Activated CD8-positive, alpha-beta T cell treated with anti-CD3 and anti-CD28 coated beads, Interleukin-2, amount 10 ng/mL, durations not matched to agents 7 days and 5 days (primary cell): ENCODE results near the gene CCIN. TPM values are rescaled to one million over a fixed set of nuclear protein-coding genes. Genes with fewer than 3 reads are reported as not detected.
"Not testable (repeated sequence)": the region's sequence is repeated elsewhere in the genome, so short reads cannot be mapped to it uniquely, and the experiment has no call there.

ENCODE experiments used
- ATAC-seq: fragments of 150-1000 bp; cut with Tn5 transposase; one replicate; pipeline ENCODE4 v1.10.0; 2021; ENCODE audit warnings: moderate library complexity
- CTCF ChIA-PET: fragments of 350-600 bp; sonication (Branson Sonifier 250); formaldehyde crosslinking; loops from one replicate; lab custom pipeline; 2021; ENCODE audit warnings: antibody characterized with exemption; lab: Charles Lee
- POLR2A ChIA-PET: fragments of 350-600 bp; sonication (Branson Sonifier 250); formaldehyde crosslinking; loops from one replicate; lab custom pipeline; 2021; ENCODE audit warnings: antibody characterized with exemption; lab: Charles Lee
- DNase-seq: peaks from one replicate; pipeline ENCODE4 v3.0.0-alpha.2; 2020
- H3K27ac Mint-ChIP-seq: one replicate; pipeline ENCODE4 v1.8.0; 2021; ENCODE audit warnings: mild to moderate bottlenecking, mixed read lengths
- H3K27me3 Mint-ChIP-seq: one replicate; pipeline ENCODE4 v1.8.0; 2021; ENCODE audit warnings: low read depth, mixed read lengths
- H3K36me3 Mint-ChIP-seq: one replicate; pipeline ENCODE4 v1.8.0; 2021; ENCODE audit warnings: low read depth, mixed read lengths
- H3K4me1 Mint-ChIP-seq: one replicate; pipeline ENCODE4 v1.8.0; 2021; ENCODE audit warnings: low read depth, mixed read lengths
- H3K4me3 Mint-ChIP-seq: one replicate; pipeline ENCODE4 v1.8.0; 2021; ENCODE audit warnings: mild to moderate bottlenecking, mixed read lengths
- H3K9me3 Mint-ChIP-seq: one replicate; pipeline ENCODE4 v1.8.0; 2022; ENCODE audit warnings: mixed read lengths; ENCODE audit not compliant: insufficient read depth
- total RNA-seq, 2 experiments: library from RNA; stranded (reverse); gene quantifications; one replicate each; pipeline ENCODE4 v1.2.3, GENCODE V29; 2021

CCIN gene
- total RNA-seq, 2 experiments from 2014 or later: 0.13 to 0.32 TPM

DNA sequence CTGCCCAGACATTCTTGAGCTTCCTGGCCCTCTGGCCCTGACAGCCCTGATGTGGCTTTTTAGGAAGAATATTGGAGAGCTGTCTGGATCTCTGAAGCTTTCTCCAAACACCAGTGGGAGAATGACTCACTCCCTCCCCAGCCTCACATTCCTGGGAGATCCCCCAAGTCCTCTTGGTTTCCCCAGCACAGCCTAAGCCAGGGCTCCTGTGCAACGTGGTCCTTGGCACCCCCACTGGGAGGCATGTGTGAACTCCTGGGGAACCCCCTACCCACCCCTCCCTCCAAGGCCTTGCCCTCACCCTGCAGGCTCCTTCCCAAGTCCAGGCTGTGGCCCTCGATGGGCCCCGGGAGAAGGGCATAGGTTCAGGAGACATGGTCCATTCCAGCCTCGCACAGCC lies 20.0 kb upstream of the CCIN start:
- Mint-ChIP-seq H3K9me3 (peaks cover 6% of the 10 kb centered on the region), H3K27ac (no peak overlapping the region), H3K36me3 (peaks cover 82% of the 10 kb centered on the region), H3K4me1 (peaks cover 86% of the 10 kb centered on the region), H3K4me3 (no peak overlapping the region), H3K27me3 (no peaks in the 10 kb centered on the region)
- ChIA-PET POLR2A (interaction anchor here (0.9 to 1.9 kb wide), 4 partner anchors 10 to 42 kb away, joined by 3 to 10 read pairs (median 4); partner anchors contain the start of genes CLTA and GLIPR2), CTCF (interaction anchor here (0.7 to 6.9 kb wide), 8 partner anchors 10 to 50 kb away, joined by 3 to 66 read pairs (median 4); partner anchors contain the start of genes CLTA and GLIPR2)
- DNase-seq (no peak), ATAC-seq (no peak)

DNA sequence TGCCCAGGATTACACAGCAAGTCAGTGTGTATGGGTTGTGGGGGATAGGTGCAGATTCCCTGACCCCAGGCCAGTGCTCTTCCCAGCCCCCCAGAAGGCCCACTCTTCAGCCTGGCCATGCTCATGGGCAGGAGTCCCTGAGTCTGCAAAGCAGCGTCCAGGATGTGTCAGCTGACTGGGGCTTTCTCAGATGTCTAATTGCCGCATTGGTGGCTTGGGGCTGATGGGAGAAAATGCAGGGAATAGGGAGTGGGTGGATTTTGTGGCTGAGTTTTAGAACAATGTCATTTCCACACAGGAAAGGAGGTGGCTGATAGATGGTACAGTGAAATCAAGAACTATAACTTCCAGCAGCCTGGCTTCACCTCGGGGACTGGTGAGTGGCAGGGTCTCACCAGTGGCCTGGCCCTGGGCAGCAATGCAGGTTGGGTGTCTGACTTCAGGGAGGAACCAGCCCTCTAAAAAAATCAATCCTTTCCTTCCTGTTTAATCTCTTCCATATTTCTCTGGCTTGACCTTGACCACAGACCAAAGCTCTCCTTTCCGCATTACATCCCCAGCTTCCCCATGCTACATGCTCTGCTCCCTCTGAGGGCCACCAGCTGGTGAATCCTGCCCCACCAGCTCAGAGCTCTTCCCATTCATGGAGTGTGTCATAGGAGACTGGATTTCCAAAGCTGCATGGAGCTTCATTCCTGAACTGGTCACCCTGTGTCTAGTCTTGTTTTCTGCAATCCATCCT lies 18.4 kb upstream of the CCIN start:
- Mint-ChIP-seq H3K27ac (peak overlapping the region; percentile 97), H3K27me3 (no peaks in the 10 kb centered on the region), H3K9me3 (peaks cover 6% of the 10 kb centered on the region), H3K36me3 (peaks cover 80% of the 10 kb centered on the region), H3K4me3 (peak overlapping the region; percentile 74), H3K4me1 (peaks cover 77% of the 10 kb centered on the region)
- ChIA-PET POLR2A (interaction anchor here (1.0 to 1.9 kb wide), 4 partner anchors 11 to 18 kb away, joined by 4 to 7 read pairs (median 6); partner anchors contain the start of gene GLIPR2), CTCF (interaction anchor here (1.0 to 6.9 kb wide), 7 partner anchors 13 to 143 kb away, joined by 3 to 66 read pairs (median 4); partner anchors contain the start of gene CLTA)
- no peak for ATAC-seq
- DNase-seq: no peak

DNA sequence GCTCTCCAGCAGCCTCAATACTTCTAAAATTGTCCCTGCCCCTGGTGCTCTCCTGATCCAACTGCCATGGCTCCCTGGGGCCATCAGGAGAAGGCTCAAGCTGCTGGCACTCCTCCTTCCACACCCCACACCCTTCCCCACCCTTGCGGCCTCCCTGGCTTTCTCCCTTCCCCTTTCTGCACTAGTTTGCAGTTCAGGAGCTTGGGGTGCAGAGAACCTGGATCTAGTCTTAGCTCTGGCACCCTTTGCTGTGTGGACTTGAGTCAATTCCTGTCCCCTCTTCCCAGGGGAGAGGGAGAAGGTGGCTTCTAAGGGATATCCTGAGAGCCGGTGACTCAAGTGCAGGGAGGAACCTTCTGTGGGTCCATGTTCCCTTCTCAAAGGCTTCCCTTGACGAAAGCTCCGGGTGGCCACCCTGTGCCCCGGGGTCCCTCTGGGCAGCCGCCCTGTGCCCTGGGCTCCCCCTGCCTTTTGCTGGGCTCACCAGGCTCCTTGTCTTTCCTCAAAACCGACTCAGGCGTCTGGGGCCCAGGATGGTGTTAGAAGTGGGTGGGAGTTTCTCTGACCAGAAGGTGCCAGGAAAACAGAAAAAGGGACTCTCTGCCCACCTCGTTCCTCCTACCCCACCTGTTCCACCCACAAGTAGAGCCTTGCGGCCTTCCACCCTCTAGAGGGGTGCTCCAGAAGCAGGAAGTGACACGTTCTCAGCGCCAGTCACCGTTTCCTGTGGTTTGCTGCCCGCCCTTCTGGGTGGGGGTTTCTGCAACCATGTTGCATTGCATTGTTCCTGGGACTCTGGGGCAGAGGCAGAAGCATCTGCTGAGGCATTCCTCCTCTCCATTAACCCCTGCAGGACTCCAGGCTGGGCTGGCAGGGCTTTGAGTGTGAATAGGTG lies 17.6 kb upstream of the CCIN start:
- peaks cover 70% of the 10 kb centered on the region for H3K4me1 Mint-ChIP-seq
- ATAC-seq (peak; percentile 90), DNase-seq (peak; percentile 94)
- peak overlapping the region; percentile 97 for H3K27ac Mint-ChIP-seq
- POLR2A ChIA-PET: interaction anchor here (0.7 to 1.9 kb wide), 8 partner anchors 8 to 47 kb away, joined by 3 to 7 read pairs (median 4); partner anchors contain the start of genes CLTA and GLIPR2
- no peaks in the 10 kb centered on the region for H3K9me3 Mint-ChIP-seq
- H3K4me3 Mint-ChIP-seq: peak overlapping the region; percentile 74
- CTCF ChIA-PET: interaction anchor here (0.7 to 6.9 kb wide), 12 partner anchors 12 to 144 kb away, joined by 3 to 66 read pairs (median 4); partner anchors contain the start of genes CCIN, CLTA and GLIPR2
- H3K27me3 Mint-ChIP-seq: no peaks in the 10 kb centered on the region
- peaks cover 78% of the 10 kb centered on the region for H3K36me3 Mint-ChIP-seq

DNA sequence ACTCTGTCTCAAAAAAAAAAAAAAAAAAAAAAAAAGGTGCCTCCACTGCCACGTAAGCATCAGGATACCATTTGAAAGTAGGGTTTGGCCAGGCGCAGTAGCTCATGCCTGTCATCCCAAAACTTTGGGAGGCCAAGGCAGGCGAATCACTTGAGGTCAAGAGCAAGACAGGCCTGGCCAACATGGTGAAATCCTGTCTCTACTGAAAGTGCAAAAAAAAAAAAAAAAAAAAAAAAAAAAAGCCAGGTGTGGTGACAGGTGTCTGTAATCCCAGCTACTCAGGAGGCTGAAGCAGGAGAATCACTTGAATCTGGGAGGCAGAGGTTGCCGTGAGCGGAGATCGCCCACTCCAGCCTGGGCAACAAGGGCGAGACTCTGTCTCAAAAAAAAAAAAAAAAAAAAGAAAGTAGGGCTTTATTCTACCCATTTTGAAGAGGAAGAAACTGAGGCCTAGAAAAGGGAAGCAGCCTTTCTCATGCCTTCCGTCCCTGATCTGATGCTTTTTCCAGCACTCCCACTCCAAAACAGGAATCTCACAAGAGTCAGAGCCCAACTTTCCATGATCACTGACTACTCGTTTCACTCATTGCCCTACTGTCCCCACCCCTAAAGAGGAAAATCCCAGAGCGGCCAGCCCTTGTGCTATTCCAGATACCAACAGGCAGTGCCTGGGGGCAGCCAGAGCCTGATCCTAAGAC lies 16.3 kb upstream of the CCIN start:
- H3K27me3 Mint-ChIP-seq: no peaks in the 10 kb centered on the region
- POLR2A ChIA-PET: interaction anchor here (0.7 to 1.9 kb wide), 5 partner anchors 9 to 48 kb away, joined by 3 to 7 read pairs (median 4); partner anchors contain the start of gene CLTA
- CTCF ChIA-PET: interaction anchor here (0.7 to 6.9 kb wide), 8 partner anchors 11 to 146 kb away, joined by 3 to 66 read pairs (median 4); partner anchors contain the start of gene CCIN
- H3K4me1 Mint-ChIP-seq: peaks cover 59% of the 10 kb centered on the region
- no peaks in the 10 kb centered on the region for H3K9me3 Mint-ChIP-seq
- ATAC-seq: no peak
- H3K36me3 Mint-ChIP-seq: peaks cover 74% of the 10 kb centered on the region
- DNase-seq: no peak
- peak overlapping the region; percentile 62 for H3K27ac Mint-ChIP-seq
- H3K4me3 Mint-ChIP-seq: no peak overlapping the region

DNA sequence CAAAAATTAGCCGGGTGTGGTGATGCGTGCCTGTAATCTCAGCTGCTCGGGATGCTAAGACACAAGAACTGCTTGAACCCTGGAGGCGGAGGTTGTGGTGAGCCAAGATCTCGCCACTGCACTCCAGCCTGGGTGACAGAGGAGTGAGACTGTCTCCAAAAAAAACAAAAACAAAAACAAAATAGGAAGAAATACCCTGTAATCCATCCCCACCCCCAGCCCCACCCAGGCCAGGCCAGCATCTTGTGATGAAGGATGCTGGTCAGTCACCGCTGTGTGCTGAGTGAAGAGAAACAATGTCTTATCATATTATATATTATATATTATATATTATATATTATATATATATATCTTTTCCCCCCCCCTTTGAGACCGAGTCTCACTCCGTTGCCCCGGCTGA lies 15.4 kb upstream of the CCIN start:
- no peaks in the 10 kb centered on the region for H3K9me3 Mint-ChIP-seq
- ATAC-seq: no peak
- H3K27me3 Mint-ChIP-seq: no peaks in the 10 kb centered on the region
- ChIA-PET CTCF (no interaction called here), POLR2A (no interaction called here)
- H3K4me3 Mint-ChIP-seq: no peak overlapping the region
- H3K36me3 Mint-ChIP-seq: peaks cover 75% of the 10 kb centered on the region
- peaks cover 56% of the 10 kb centered on the region for H3K4me1 Mint-ChIP-seq
- DNase-seq: no peak
- peak overlapping the region; percentile 62 for H3K27ac Mint-ChIP-seq

DNA sequence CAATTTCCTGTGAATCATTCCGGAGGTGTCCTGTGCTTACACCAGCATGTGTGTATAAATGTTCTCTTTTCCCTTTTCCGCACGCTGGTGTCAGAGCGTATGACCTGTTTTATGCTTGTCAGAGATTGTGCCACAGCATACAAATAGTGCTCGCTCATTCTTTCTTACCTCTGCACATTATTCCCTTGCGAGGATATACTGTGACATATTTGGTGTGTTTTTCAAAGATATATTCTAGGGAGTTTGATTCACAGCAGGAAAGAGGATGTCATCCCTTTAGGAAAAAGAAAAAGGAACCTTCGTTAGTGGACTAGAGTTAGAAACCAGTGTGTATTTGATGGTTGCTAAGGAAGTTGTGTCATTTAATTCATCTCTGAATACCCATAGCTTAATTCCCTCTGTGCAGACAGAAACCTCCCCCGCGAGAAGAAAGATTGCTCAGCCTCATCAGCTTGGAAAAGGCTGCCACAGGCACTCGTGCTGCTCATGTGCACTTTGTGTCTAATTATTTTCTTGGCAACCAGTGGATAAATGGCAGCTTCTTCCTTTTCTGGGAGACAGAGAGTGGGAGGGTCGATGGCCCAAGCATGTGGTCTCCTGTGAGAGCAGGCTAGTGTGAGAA lies 14.7 kb upstream of the CCIN start:
- H3K27ac Mint-ChIP-seq: no peak overlapping the region
- CTCF ChIA-PET: interaction anchor here (1.1 to 1.9 kb wide), 3 partner anchors 10 to 51 kb away, joined by 3 to 6 read pairs (median 4); no protein-coding TSS in a partner anchor
- DNase-seq (no peak), ATAC-seq (no peak)
- peaks cover 52% of the 10 kb centered on the region for H3K4me1 Mint-ChIP-seq
- no peak overlapping the region for H3K4me3 Mint-ChIP-seq
- no peaks in the 10 kb centered on the region for H3K27me3 Mint-ChIP-seq
- POLR2A ChIA-PET: no interaction called here
- peaks cover 78% of the 10 kb centered on the region for H3K36me3 Mint-ChIP-seq
- no peaks in the 10 kb centered on the region for H3K9me3 Mint-ChIP-seq

DNA sequence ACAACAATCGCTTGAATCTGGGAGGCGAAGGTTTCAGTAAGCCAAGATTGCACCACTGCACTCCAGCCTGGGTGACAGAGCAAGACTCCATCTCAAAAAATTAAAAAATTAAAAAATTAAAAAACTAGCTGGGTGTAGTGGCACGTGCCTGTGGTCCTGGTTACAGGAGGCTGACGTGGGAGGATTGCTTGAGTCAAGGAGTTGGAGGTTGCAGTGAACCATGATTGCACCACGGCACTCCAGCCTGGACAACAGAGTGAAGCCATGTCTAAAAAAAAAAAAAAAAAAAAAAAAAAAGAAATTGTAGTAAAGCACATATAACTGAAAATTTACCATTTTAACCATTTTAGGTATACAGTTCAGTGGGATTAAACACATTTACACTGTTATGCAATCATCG lies 13.1 kb upstream of the CCIN start:
- no peak overlapping the region for H3K27ac Mint-ChIP-seq
- ATAC-seq (no peak), DNase-seq (no peak)
- H3K4me1 Mint-ChIP-seq: peaks cover 39% of the 10 kb centered on the region
- no peaks in the 10 kb centered on the region for H3K27me3 Mint-ChIP-seq
- no peak overlapping the region for H3K4me3 Mint-ChIP-seq
- CTCF ChIA-PET: interaction anchor here (1.9 kb wide), 1 partner anchor 53 kb away, joined by 6 read pairs; no protein-coding TSS in a partner anchor
- POLR2A ChIA-PET: no interaction called here
- H3K9me3 Mint-ChIP-seq: no peaks in the 10 kb centered on the region
- peaks cover 74% of the 10 kb centered on the region for H3K36me3 Mint-ChIP-seq

DNA sequence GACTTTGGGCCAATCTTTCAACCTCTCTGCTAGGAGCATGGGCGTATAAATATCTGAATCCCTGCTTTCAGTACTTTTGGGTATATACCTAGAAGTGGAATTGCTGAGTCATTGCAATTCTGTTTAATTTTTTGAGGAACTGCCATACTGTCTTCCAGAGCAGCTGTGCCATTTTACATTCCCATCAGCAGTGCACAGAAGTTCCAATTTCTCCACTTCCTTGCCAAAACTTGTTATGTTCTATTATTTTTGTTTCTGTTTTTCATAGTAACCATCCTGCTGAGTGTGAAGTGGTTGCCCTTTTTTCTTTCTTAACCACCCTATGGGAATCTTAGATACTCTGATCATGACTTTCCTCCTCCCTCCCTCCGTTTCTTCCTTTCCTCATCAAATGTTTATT lies 11.1 kb upstream of the CCIN start:
- ATAC-seq: no peak
- Mint-ChIP-seq H3K4me3 (no peak overlapping the region), H3K27ac (no peak overlapping the region), H3K27me3 (no peaks in the 10 kb centered on the region), H3K9me3 (no peaks in the 10 kb centered on the region), H3K4me1 (peaks cover 24% of the 10 kb centered on the region), H3K36me3 (peaks cover 73% of the 10 kb centered on the region)
- ChIA-PET CTCF (interaction anchor here (2.2 kb wide), 1 partner anchor 9 kb away, joined by 6 read pairs; no protein-coding TSS in a partner anchor), POLR2A (no interaction called here)
- no peak for DNase-seq

DNA sequence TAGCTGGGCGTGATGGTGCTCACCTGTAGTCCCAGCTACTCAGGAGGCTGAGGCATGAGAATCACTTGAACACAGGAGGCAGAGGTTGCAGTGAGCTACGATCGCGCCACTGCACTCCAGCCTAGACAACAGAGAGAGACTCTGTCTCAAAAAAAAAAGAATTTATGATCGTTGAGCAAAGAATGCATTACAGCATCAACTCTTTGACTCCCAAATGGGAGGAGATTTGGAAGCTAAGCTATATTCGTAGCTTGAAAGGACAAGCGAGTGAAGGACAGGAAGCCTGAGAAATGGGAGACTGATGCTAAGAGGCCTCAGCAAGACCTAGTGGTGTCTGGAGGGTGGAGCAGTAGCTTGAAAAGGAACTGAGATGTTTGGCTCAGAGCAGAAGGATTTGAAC lies 10.3 kb upstream of the CCIN start:
- Mint-ChIP-seq H3K4me1 (peaks cover 20% of the 10 kb centered on the region), H3K27ac (peak overlapping the region; percentile 14), H3K27me3 (no peaks in the 10 kb centered on the region), H3K4me3 (no peak overlapping the region), H3K9me3 (no peaks in the 10 kb centered on the region), H3K36me3 (peaks cover 67% of the 10 kb centered on the region)
- DNase-seq (no peak), ATAC-seq (no peak)
- ChIA-PET CTCF (interaction anchor here (0.6 to 2.2 kb wide), 4 partner anchors 8 to 151 kb away, joined by 3 to 11 read pairs (median 5); no protein-coding TSS in a partner anchor), POLR2A (interaction anchor here (0.9 to 1.1 kb wide), 2 partner anchors 19 to 23 kb away, joined by 3 read pairs; partner anchors contain the start of gene GLIPR2)

DNA sequence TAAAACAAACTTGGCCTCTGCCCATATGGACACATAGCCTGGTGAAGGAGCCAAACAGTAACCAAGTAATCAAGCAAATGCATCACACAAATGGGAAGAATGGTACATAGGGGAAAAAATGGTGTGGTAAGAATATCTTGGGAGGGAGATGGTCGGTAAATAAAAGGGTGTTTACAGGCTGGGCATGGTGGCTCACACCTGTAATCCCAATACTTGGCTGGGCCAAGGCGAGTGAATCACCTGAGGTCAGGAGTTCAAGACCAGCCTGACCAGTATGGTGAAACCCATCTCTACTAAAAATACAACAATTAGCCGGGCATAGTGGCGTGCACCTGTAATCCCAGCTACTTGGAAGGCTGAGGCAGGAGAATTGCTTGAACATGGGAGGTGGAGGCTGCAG lies 9.7 kb upstream of the CCIN start:
- not testable (repeated sequence) for H3K4me3 Mint-ChIP-seq, H3K27me3 Mint-ChIP-seq, H3K9me3 Mint-ChIP-seq, DNase-seq, ATAC-seq, H3K27ac Mint-ChIP-seq
- ChIA-PET POLR2A (interaction anchor here (0.9 to 1.1 kb wide), 2 partner anchors 20 to 23 kb away, joined by 3 read pairs; partner anchors contain the start of gene GLIPR2), CTCF (interaction anchor here (0.8 to 2.2 kb wide), 3 partner anchors 8 to 57 kb away, joined by 4 to 11 read pairs (median 6); no protein-coding TSS in a partner anchor)
- peaks cover 61% of the 10 kb centered on the region for H3K36me3 Mint-ChIP-seq
- peaks cover 14% of the 10 kb centered on the region for H3K4me1 Mint-ChIP-seq
